IPS-18a (cell line): Measurements from ENCODE around the gene IMP4.
A peak's percentile ranks its signal among the peaks of the same experiment; 100 is the strongest.

ENCODE experiments used
- H3K27ac ChIP-seq: one replicate; pipeline ENCODE4 v1.5.1; 2013; ENCODE audit warnings: low read length
- H3K27me3 ChIP-seq: one replicate; pipeline ENCODE4 v1.6.1; 2013; ENCODE audit warnings: mild to moderate bottlenecking, low read length; ENCODE audit not compliant: control insufficient read depth, insufficient read depth
- H3K36me3 ChIP-seq: one replicate; pipeline ENCODE4 v1.6.1; 2013; ENCODE audit warnings: low read depth, low read length; ENCODE audit not compliant: control insufficient read depth
- H3K4me1 ChIP-seq: one replicate; pipeline ENCODE4 v1.6.1; 2013; ENCODE audit warnings: low read depth, low read length; ENCODE audit not compliant: control insufficient read depth
- H3K4me3 ChIP-seq: one replicate; pipeline ENCODE4 v1.5.1; 2013; ENCODE audit warnings: low read length
- H3K9ac ChIP-seq: one replicate; pipeline ENCODE4 v1.6.1; 2013; ENCODE audit warnings: mild to moderate bottlenecking, low read length, moderate library complexity
- H3K9me3 ChIP-seq: one replicate; pipeline ENCODE4 v1.6.1; 2013; ENCODE audit warnings: low read depth, low read length; ENCODE audit not compliant: control insufficient read depth

The IMP4 gene

GRCh38 chr2:130349174-130349573 lies 6.5 kb downstream of the IMP4 start:
- Histone ChIP-seq H3K9ac (no peak overlapping the region), H3K9me3 (no peaks in the 10 kb centered on the region), H3K4me3 (no peak overlapping the region), H3K27me3 (peaks cover 6% of the 10 kb centered on the region), H3K36me3 (peaks cover 49% of the 10 kb centered on the region), H3K4me1 (no peaks in the 10 kb centered on the region), H3K27ac (no peak overlapping the region)

DNA sequence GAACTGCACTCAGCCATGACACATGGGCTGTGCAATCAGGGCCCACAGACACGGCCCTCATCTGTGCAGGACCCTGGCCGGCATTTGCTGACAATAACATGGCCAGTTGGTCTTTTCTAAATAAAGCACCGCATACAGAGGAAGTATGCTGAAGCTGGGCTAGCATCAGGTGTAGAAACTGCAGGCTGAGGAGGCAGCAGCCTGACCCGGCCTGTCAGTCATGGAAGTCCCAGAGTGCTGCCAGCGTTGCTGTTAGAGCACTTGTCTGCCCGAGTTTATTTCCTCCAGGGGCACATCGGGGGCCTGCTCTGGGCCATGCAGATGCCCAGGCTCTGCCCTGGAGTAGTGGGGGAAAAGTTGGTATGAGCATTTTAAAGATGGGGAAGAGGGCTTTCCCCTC lies 9.0 kb downstream of the IMP4 start:
- H3K9ac ChIP-seq, result no peak overlapping the region
- no peak overlapping the region for H3K4me3 ChIP-seq
- H3K9me3 ChIP-seq, result no peaks in the 10 kb centered on the region

GRCh38 chr2:130352237-130352636 lies 9.5 kb downstream of the IMP4 start:
- no peak overlapping the region for H3K4me3 ChIP-seq
- peaks cover 31% of the 10 kb centered on the region for H3K27me3 ChIP-seq
- H3K27ac ChIP-seq, result no peak overlapping the region
- H3K9me3 ChIP-seq, result no peaks in the 10 kb centered on the region
- H3K9ac ChIP-seq, result no peak overlapping the region
- H3K36me3 ChIP-seq, result peaks cover 18% of the 10 kb centered on the region
- H3K4me1 ChIP-seq, result no peaks in the 10 kb centered on the region

More for the DNA sequence above, 9.0 kb downstream of the IMP4 start:
- H3K36me3 ChIP-seq, result peaks cover 23% of the 10 kb centered on the region
- H3K27ac ChIP-seq, result no peak overlapping the region
- H3K27me3 ChIP-seq, result peaks cover 25% of the 10 kb centered on the region
- H3K4me1 ChIP-seq, result no peaks in the 10 kb centered on the region

- Histone ChIP-seq H3K27ac (no peak overlapping the region), H3K9ac (no peak overlapping the region)
Observed at GRCh38 chr2:130353291-130354138, 10.8 kb downstream of the IMP4 start.

DNA sequence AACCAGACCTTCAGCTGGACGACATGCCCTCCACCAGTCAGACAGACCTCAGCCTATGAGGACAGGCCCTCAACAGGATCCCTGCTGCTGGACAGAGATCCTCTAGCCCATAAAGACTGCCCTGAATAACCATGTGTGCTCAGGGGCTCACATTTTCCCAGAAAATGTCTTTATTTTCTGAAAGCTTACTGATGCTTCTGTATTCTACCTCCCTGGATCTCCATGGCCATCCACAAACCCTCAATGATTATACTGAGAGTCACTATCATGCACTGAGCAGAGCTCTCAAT lies 11.4 kb downstream of the IMP4 start:
- no peaks in the 10 kb centered on the region for H3K9me3 ChIP-seq
- H3K27me3 ChIP-seq, result peaks cover 31% of the 10 kb centered on the region
- H3K27ac ChIP-seq, result no peak overlapping the region
- peaks cover 2% of the 10 kb centered on the region for H3K36me3 ChIP-seq
- no peaks in the 10 kb centered on the region for H3K4me1 ChIP-seq
- H3K9ac ChIP-seq, result no peak overlapping the region
- no peak overlapping the region for H3K4me3 ChIP-seq

More at GRCh38 chr2:130353291-130354138, 10.8 kb downstream of the IMP4 start:
- H3K9me3 ChIP-seq, result no peaks in the 10 kb centered on the region
- H3K27me3 ChIP-seq, result peaks cover 31% of the 10 kb centered on the region
- H3K36me3 ChIP-seq, result peaks cover 5% of the 10 kb centered on the region
- no peak overlapping the region for H3K4me3 ChIP-seq
- H3K4me1 ChIP-seq, result no peaks in the 10 kb centered on the region

DNA sequence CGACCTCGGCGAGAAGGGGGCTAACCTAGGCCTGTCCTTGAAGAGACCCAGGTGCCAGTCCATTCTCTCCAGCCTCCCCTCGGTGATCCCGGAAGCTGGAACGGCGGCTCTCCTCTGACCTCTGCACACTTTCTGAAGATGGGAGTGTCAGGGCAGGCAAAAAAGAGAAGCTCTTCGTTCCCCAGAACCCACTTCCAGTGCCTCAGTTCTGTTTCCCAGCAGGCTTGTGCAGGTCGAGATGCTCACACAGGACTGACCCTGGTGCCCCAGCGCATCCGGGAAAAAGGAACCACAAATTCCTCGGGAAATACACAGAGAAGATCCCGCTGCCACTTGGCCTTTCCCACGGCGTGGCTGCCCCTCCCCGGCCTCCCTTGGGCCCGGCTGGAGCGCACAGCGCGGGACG lies 12.5 kb downstream of the IMP4 start:
- Histone ChIP-seq H3K36me3 (no peaks in the 10 kb centered on the region), H3K27ac (no peak overlapping the region), H3K27me3 (peaks cover 31% of the 10 kb centered on the region), H3K4me1 (no peaks in the 10 kb centered on the region), H3K9ac (no peak overlapping the region), H3K9me3 (no peaks in the 10 kb centered on the region), H3K4me3 (peak overlapping the region; percentile 64)

- H3K9me3 ChIP-seq, result no peaks in the 10 kb centered on the region
- H3K27ac ChIP-seq, result no peak within 1 kb of the TSS
- no peak within 1 kb of the TSS for H3K9ac ChIP-seq
- H3K4me1 ChIP-seq, result no peaks in the 10 kb centered on the region
- peak within 1 kb of the TSS; percentile 64 for H3K4me3 ChIP-seq
- H3K27me3 ChIP-seq, result peaks cover 31% of the 10 kb centered on the region
- H3K36me3 ChIP-seq, result no peaks in the 10 kb centered on the region
Observed at GRCh38 chr2:130355578-130356431, 13.1 kb downstream of the IMP4 start, which contains the start of gene PTPN18. Gene PTPN18, plus strand, starts transcription at chr2:130356056. Its CDS starts 52 bp downstream, at chr2:130356108.

- Histone ChIP-seq H3K27ac (no peak overlapping the region), H3K4me3 (no peak overlapping the region), H3K9me3 (no peaks in the 10 kb centered on the region), H3K9ac (no peak overlapping the region), H3K36me3 (no peaks in the 10 kb centered on the region), H3K27me3 (peaks cover 31% of the 10 kb centered on the region), H3K4me1 (no peaks in the 10 kb centered on the region)
Observed at GRCh38 chr2:130357864-130358263, 15.2 kb downstream of the IMP4 start.

- H3K9me3 ChIP-seq, result no peaks in the 10 kb centered on the region
- no peak overlapping the region for H3K4me3 ChIP-seq
- H3K27me3 ChIP-seq, result peaks cover 30% of the 10 kb centered on the region
- H3K4me1 ChIP-seq, result no peaks in the 10 kb centered on the region
- H3K27ac ChIP-seq, result no peak overlapping the region
- H3K36me3 ChIP-seq, result no peaks in the 10 kb centered on the region
- no peak overlapping the region for H3K9ac ChIP-seq
Observed at GRCh38 chr2:130358420-130359350, 16.0 kb downstream of the IMP4 start.

DNA sequence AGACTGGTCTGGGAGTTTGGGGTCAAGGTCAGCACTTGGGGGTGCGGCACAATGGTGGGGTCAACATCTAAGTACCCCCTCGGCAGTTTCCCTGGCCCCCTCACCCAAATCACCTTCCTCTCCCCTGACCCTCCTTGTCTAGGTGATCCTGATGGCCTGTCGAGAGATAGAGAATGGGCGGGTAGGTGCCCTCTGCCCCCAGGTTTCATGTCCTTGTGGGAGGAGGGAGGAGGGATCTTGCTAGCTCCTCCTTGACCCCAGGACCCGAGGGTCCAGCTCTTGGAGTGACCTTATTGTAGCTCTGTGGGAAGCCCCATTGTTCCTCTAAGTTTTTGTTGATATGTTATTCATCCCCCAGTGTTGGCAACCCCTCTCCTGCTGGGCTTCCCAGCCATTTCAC lies 16.8 kb downstream of the IMP4 start:
- Histone ChIP-seq H3K9me3 (no peaks in the 10 kb centered on the region), H3K27ac (no peak overlapping the region), H3K9ac (no peak overlapping the region), H3K4me1 (no peaks in the 10 kb centered on the region), H3K4me3 (no peak overlapping the region), H3K27me3 (peaks cover 22% of the 10 kb centered on the region), H3K36me3 (no peaks in the 10 kb centered on the region)

- Histone ChIP-seq H3K4me3 (no peak overlapping the region), H3K27me3 (no peaks in the 10 kb centered on the region), H3K36me3 (no peaks in the 10 kb centered on the region), H3K9me3 (no peaks in the 10 kb centered on the region), H3K9ac (no peak overlapping the region), H3K27ac (no peak overlapping the region), H3K4me1 (no peaks in the 10 kb centered on the region)
Observed at GRCh38 chr2:130363479-130363878, 20.8 kb downstream of the IMP4 start.
